Left renal cortex interstitium (tissue), 4 donors: ENCODE measurements around the gene C1QL1. TPM values are rescaled to one million over a fixed set of nuclear protein-coding genes. Genes with fewer than 3 reads are reported as not detected.

Source experiments
- DNase-seq, 4 donors: peaks; one replicate each; pipeline ENCODE4 v3.0.0-alpha.2; 2013; ENCODE audit warnings: low read depth in 4 of 4, low spot score in 2 of 4, missing footprints in 1 of 4
- polyA plus RNA-seq, 4 donors: library from polyadenylated mRNA; unstranded; fragments of 120-200 nt; gene quantifications; one replicate each; pipeline ENCODE4 v1.2.1, GENCODE V29; 2013; ENCODE audit not compliant: insufficient read length in 4 of 4

The C1QL1 gene
- polyA plus RNA-seq, 4 donors = 2.0 to 3.6 (median 3.0) TPM

DNA sequence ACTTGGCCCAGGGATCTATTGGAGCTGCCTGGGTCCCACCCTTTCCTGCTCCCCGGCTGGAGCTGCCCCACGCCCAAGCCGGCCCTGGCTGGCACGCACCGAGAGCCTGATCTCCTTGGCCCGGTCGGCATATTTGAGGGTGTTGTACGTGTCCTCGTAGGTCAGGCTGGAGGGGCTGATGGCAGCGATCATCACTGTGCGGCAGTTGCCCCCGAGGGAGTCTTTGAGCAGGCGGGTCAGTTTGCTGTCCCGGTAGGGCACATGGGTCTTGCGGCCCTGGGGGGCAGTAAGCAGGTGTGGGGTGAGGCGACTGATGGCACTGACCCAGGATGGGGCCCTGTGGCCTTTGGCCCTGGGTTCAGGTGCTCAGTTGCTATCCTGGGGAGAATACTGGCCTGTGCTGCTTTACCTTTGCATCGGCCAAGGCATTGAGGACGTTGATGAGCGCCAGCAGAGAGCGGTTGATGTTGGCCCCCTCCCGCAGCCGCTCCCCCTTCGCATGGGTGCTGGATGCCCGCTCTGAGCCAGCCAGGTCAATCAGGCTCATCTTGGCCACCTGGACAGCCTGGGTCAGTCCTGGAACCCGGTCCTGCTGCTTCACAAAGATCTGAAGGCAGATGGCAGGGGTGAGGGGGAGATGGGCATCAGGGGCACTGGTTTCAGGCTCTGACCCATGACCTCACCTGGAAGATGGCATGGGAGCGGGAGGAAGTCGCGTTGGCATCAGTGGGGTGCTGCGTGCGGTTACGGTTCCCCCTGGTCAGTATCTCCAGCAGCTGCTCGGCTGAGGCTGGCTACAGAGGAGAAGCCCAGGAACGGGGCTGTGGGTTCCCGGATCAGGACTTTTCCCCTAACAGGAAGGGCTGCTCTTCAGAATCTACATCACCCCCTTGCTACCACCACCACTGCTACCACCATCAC lies 34.0 kb downstream of the C1QL1 start:
- DNase-seq = no peak

DNA sequence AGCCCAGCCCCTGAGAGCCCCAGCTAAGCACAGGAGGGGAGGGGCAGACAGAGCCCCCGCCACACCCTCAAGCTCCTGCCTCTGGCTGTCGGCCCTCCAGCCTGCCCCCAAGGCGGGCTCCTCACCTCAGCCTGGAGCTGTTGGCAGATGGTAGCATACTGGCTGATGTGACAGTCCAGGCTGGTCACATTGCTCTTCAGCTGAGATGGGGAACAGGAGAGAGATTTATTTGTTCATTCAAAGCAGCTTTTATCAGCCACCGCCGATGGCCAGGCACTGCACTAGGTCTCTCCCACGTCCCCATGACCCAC lies 35.4 kb downstream of the C1QL1 start:
- no peak for DNase-seq

DNA sequence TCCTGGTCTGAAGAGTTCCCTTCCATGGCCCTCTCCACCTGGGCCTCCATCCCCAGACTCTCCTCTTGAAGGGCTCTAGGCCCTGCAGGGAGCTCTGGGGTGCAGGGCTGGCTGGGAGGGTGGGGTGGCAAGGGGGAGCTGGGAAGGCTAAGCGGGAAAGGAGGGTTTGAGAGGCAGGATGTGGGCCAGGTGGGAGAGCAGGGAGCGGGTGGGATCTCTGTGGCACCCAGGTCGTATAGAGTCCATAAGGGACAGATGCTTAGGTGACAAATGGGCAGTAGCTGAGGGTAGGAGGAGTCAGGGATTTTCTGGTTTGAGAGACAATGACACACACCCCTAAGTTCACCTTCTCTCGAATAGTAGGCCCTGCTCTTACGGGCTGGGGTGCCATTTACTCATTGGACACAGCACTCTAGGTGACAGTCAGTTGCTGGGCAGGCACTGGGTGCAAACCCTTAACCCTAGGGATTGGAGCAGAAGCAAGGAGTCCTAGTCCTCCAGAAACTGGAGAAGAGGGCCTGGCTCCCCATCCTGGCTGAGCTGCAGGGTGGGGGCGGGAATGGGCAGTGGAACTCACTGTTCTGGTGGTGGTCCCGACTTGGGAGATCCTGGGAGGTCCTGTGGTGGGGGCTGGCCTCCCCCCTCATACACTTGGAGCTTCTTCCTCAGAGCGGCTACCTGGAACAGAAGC lies 35.9 kb downstream of the C1QL1 start:
- DNase-seq = no peak

DNA sequence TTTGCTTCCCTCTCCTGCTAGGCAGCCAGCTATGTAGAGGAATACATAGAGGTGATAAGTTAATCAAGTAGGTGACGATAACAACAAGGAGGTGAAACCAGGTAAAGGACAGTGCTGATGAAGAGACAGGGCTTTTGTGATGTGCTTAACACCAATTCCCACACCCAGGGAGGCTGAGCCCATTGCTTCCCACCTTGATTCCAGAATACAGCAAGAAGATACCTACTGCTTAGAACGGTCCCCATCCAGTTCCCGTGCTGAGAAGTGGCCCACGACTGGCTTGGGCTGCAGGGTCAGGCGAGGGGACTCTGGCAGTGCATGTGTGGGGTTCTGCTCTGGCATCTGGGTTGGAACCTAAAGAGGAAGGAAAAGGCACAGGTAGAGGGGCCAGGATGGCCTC lies 36.7 kb downstream of the C1QL1 start:
- DNase-seq = no peak

DNA sequence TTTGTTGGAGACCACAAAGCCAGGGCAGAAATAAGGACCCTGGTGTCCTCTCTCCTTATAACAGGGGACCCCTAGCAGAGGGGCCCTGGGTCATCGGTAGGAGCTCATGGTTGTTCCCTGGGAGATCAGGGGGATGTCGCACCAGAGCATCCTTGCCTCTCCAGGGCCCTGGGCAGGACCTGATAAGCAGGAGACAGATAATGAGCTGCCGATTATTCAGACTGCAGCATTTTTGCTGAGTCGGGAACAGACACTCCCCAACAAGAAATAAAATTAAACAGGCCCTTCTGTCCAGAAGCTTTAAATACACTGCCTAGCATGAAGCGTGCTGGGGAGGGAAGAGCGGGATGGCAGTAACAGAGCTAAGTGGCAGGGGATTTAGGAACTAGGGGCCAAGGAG lies 37.4 kb downstream of the C1QL1 start:
- DNase-seq = no peak

DNA sequence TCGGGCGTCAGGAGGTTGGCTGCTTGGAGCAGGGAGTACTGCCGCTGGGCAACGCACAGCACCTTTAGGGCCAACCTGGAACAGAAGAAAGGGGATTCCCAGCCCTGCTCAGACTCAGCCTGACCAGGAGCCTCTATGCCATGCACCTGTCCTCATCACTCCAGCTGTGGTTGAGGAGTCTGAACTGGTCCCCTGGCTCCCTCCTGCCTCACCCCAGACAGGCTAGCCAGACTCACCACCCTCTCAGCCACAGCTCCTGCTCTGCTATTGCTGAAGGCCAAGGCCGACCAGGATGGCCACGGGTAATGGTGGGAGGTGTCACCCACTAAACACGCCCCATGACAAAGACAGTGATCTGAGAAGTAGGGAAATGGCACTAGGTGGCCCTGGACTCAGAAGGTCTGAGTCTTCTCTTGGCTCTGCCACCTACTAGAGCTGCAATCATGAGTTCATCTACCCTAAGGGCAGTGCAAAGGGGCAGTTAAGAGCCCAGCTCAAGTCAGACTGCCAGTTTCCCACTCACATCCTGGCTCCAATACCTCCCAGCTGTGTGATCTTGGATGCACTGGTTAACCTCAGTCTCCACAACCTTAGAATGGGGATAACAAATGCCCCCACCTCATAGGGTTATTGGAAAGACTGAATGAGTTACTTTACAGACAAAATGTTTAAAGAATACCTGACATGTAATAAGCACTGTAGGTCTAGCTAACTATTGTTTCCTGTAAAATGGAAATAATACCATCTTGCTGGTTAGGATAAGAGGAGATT lies 39.0 kb downstream of the C1QL1 start:
- DNase-seq = no peak

DNA sequence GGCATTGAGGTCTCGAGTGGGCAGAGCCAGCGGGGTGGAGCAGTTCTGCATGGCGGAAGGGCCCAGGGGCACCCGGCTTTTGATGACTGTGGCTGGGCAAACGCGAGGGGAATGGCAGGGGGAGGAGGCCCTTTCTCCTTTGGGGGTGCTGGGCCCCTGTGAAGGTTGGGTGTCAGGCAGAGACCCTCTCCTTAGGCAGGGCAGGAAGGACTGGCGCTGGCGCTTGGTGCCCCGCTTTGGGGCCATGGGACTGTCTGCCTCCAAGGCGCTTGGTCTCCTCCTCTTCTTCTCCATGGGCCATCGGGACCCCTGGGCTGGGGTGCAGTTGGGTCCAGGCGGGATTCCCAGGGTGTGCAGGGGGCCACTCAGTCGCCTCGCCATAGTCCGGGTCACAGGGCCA lies 40.0 kb downstream of the C1QL1 start:
- DNase-seq = no peak

DNA sequence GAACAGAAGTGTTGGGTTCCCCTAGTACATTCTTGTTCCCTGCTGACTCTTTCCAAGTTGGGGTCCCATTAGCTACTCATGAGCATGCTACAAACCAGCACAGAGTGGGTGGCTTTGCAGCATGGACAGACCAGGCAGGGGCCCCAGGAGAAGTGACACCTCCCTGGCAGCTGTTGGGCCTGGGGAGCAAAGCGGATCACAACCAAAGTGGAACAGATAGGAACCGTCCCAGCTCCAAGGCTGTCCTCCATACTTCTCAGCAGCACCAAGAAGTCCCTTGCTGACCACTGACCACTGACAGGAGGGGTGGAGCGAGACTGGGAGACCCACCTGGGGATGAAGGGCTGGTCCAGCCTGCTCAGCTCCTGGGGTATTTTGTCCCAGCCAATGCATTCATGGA lies 40.4 kb downstream of the C1QL1 start:
- DNase-seq = no peak

DNA sequence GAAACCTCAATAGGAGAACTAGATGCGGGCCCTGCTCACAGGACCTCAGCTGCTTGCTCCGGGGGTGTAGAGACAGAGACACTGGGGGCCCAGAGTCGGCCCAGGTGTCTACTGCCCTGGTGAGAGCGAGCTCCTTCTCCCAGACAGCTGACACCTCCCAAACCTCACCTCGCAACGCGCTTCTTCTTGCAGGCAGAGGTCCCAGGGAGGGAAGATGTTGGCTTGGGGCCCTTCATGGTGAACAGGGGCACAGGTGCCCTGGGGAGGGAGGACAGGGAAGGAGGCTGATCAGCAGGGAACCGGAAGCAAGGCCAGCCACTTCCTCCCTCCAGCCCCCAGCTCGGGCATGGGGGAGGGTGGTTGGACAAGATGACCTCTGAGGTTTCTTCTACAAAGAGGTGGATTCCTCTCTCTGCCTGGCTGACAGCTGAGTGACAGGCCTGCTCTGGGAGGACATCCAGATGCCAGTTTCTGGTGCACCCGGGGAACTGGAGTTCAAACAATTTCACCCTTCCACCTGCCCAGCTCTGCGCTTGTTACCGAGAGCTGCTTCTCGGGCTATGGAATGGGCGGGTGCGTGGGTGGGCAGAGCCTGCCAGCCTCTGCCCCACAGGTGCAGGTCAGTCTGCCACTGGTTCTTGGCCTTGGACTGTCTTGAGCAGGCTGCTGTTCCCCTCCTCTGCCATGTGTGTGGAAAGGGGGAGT lies 41.1 kb downstream of the C1QL1 start:
- no peak for DNase-seq

DNA sequence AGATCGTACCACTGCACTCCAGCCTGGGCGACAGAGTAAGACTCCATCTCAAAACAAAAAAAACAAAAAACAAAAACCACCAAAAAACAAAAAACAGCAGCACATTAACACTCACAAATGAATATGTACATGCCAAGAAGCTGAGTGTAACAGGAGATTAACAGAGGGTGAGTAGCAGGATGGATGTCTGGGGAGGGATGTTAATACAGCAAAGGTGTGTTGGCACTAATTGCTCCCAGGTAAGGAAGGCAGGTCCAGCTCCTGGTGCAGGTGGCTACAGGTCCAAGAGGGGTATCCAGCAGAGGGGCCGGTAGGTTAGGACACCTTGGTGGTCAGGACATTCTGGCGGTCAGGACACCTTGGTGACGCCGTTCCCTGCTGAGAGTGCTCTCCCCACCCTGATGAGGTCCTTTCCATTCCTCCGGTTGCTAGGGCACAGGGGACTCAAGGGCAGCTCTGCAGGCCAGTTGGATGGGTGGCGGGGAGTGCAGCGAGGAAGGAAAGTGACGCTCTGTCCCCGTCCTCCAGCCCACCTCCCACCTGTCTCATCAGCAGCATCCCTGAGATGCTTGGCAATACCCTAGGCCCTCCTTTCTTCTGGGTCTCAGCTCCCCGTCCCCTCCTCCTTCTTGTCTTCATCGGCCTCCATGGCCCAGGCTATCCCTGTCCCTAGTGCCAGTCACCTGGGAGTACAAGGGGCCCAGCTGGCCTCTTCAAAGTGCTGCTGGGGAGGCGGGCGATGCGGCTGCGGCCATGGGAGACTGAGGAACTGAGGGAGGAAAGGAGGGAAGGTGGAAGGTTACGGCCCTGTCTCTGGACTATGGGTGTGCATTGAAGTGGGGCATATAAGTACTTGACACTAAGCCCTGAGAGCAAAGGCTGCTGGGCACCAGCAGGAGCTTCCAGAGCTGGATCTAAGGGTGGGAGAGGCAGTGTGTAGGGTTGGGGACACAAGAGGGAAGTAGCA lies 42.1 kb downstream of the C1QL1 start:
- DNase-seq = no peak

DNA sequence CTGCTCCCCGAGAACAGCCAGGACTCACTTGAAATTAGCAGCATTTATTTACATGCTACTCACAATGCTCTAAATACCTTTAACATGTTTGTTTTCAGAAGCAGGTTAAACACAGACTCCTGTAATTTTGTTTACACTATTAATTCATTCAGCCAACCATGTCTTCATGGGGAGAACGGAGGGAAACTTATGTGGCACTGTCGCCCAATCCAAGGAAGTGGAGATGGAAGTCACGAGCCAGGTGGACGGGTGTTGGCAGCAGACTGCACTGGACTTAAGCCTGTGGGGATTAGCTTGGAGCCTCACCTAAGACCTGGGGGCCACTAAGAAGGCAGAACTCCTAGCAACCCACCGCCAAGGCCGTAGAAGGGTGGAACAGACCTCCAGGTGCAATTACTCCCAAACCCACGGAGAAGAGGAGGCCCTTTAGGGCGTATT lies 44.0 kb downstream of the C1QL1 start:
- DNase-seq = no peak

DNA sequence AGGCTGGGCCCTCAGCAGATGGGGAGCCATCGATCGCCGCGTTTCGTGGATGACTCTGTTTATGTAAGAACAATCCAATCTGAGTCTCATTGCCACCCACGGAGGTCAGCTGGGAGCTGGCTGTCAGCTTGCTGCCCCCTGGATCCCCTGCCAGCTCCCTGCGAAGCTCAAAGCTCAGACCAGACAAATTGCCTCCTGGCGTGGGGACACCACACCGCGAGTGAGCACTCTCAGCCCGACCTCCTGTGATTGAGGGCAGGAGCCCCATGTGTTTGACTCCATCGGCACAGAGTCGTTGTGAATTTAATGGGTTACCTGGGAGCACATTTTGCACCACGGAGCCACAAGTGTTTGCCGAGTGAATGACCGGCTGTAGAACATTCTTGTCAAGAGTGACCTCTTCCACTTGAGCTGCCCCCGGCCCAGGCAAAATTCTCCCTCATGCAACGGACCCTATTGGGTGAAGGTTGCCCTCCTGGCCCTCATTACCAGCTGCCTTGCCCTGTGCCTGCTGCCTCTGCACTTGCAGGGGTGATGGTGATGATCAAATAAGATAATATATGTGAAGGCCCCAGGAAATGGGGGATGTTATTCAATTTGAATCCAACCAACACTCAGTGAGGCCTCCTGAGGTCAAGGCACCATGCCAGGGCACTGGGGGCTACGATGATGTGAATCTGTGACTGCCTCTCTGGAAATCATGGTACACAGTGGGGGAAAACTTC lies 45.2 kb downstream of the C1QL1 start:
- no peak for DNase-seq

DNA sequence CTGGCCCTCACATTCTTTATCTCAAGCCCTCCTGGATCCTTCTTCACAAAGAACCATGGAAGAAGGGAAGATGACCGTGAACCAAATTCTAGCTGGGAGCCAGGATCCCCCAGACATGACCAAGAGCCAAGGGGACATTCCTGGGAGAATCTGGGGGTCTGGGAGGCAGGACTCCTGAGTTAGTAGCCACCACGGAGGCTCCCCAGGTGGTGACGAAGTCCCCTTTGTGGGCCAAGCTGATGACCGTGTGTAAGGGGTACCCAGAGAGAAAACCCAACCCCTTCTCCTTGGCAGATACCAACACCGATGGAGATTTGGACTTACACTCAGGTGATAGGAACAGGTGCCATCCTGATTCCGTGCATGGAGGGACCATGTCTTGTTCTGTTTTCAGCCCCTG lies 46.0 kb downstream of the C1QL1 start:
- no peak for DNase-seq

DNA sequence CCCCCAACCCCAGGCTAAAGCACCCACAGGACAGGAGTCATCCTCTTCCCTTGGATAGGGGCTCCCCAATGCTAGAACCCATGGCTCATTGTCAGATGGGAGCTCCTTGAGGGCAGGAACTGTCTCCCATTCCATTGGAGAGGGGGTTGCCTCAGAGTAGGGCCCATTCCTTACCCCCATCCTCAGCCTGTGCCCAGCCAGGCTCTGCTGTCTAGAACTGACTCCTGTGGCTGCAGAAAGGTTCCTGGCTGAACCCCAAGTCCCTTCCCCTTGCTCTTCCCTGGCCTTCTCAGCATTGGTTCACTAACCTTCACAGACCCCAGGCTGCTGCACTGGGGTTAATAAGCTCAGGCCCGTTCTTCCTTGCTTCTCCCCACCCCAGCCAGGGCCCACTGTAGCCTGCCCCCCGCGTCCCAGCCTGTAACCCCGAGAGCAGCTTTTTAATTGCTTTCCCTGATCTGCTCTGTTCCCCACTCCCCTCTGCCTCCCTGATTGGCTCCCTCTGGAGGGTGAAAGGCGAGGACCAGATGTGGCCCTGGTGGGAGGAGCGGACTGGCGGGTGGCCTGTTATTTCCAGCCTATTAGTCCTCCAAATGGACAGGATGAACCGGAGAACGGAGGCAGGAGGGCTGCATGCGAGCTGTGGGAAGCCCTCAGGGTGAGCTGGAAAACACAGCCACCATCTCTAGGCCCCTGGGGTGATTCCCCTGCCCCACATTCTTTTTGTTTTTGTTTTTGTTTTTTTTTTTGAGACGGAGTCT lies 46.8 kb downstream of the C1QL1 start:
- no peak for DNase-seq

DNA sequence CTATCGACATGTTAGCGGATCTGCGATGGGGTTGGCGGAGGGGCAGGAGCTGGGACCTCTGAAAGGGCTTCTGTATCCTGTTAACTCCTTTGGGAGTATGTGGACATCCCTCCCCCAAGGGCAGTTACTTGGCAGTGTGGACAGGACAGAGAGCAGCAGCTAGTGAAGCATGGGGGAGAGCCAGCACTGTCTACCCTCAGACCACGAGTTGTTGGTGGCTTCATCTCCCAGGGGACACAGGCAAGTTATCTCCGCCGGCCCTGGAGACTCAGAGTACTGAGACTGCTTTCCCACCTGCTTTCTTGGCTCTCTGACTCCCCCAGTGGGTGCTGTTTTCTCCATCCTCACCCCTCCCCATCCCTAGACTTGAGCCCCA lies 47.5 kb downstream of the C1QL1 start:
- no peak for DNase-seq

DNA sequence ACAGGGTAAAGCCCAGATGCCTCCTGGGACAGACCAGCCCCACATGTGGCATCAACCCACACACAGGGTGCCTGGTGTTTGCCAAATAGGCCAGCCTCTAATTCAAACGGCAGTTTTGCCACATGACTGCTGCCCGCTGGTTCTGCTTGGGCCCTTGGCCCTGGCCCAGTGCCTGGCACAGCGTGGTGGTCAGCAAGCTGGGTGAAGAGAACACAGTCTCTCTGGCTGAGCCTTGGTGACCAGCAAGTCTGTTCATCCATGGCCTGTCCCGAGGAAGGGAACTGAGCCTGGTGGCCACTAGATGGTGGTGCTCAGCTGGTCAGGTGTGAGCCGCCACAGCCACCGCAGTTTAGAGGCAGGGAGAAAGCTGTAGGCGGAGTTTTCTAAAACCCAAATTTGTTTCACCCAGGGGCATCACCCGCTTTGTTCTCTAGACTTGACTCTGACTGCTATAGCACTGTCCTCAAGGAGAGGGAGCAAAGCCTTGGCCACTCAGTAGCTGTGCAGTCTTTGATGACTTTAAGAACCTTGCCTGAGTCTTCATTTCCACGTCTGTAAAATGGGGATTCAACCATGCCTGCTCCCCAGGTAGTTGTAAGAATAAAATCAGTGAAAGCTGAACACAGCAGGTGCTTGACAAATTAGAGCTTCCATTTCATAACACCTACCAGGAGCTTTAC lies 48.1 kb downstream of the C1QL1 start:
- DNase-seq = peak in 2 of 4 donors; percentile 58 to 59

DNA sequence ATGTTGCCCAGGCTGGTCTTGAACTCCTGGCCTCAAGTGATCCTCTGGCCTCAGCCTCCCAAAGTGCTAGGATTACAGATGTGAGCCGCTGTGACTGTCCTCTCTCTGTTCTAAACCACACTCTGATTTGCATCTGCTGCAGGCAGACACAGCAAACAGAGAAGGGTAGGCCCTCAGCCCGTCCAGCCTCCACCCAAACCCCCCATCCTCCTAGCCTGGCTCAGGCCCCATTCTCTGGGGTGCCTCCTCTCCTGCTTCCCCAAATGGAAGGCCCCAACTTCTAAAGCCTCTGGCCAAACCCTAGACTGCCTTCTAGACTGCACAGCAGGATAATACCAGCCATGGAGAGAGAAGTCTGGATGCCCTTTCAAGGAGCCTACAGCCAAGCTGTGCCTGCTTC lies 48.7 kb downstream of the C1QL1 start:
- no peak for DNase-seq

DNA sequence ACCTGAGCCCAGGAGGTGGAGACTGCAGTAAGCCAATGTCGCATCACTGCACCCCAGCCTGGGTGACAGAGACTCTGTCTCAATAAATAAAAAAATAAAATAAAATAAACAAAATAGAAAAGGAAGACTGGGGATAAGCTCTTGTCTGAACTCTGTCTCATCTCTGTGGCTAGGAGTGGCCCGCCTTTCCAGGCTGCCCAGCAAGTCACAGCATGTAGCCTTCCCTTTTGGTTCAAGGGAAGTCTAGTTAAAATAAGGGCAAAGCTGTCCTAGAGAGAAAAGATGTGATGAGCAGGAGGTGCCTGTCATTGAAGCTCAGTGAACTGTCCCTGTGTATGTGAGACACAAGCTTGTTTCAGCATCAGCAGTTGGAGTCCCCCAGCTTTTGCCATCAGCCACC lies 50.1 kb downstream of the C1QL1 start:
- DNase-seq = no peak
